Activated CD4-positive, alpha-beta T cell treated with anti-CD3 and anti-CD28 coated beads, Interleukin-2, amount 50 U/mL, for 24 hours (primary cell): ENCODE results near the gene PDE4D.

Source experiments
- DNase-seq, 2 donors: peaks; one replicate each; pipeline ENCODE4 v3.0.0-alpha.2; 2020; ENCODE audit warnings: low read depth in 1 of 2, low spot score in 1 of 2

PDE4D gene

GRCh38 chr5:59238126-59238902 lies 655.2 kb downstream of the PDE4D start:
- DNase-seq, result peak in 1 of 2 donors; percentile 27

- DNase-seq, result no peak
Measured at GRCh38 chr5:59236986-59237385, 656.5 kb downstream of the PDE4D start.

GRCh38 chr5:59236448-59236847 lies 657.1 kb downstream of the PDE4D start:
- no peak for DNase-seq

GRCh38 chr5:59234236-59234635 lies 659.3 kb downstream of the PDE4D start:
- DNase-seq, result no peak

GRCh38 chr5:59231221-59231931 lies 662.1 kb downstream of the PDE4D start:
- DNase-seq, result no peak

- DNase-seq, result no peak
Measured at GRCh38 chr5:59222687-59223511, 670.6 kb downstream of the PDE4D start.

- DNase-seq, result no peak
Measured at GRCh38 chr5:59221769-59222168, 671.8 kb downstream of the PDE4D start.

- DNase-seq, result no peak
Measured at GRCh38 chr5:59218424-59219045, 675.0 kb downstream of the PDE4D start.

- DNase-seq, result no peak
Measured at GRCh38 chr5:59216841-59217240, 676.7 kb downstream of the PDE4D start.

GRCh38 chr5:59212596-59212995 lies 680.9 kb downstream of the PDE4D start:
- no peak for DNase-seq

DNA sequence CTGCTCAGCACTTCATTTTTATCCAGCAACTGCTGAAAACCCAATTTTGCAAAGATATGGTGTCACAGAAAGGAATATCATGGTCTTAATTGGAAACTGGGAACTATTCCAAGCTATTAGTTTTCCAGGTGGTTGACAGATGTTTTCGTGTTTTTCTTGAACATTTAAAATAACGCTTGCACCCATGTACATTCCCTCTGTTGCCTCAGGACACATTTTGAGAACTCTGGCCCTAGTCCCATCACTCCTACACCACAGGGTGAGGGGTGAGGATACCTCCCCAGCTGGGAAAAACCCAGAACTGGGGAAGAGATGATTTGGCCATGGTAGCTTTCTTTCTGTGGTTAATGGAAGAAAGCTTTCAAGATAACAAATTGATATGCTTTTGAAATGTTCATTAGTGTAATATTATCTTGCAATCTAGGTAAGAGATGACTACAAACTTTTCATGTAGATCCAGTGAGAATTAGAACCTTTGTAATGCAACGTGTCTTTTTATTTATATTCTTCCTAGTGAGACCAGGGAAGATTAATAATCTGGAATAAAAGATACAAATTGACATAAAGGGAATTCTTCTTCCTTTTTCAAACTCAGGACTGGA lies 683.7 kb downstream of the PDE4D start:
- no peak for DNase-seq

DNA sequence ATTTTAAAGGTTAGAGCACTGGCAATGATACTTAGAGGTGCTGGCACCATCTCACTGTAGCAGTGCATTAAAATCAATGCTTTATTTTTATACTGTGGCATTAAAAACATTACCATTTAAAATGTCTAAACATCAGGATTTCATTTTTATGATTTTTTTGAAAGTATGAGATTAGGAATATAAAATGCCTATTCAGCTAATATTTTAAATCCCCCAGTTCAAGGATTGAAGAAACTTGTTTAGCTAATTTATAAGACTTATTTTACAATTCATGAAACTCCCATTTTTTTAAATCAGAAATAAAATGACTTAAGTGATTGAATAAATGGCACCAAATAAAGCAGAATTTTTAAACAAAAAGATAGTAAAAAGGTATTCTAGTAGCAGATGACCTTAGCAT lies 685.1 kb downstream of the PDE4D start:
- no peak for DNase-seq

DNA sequence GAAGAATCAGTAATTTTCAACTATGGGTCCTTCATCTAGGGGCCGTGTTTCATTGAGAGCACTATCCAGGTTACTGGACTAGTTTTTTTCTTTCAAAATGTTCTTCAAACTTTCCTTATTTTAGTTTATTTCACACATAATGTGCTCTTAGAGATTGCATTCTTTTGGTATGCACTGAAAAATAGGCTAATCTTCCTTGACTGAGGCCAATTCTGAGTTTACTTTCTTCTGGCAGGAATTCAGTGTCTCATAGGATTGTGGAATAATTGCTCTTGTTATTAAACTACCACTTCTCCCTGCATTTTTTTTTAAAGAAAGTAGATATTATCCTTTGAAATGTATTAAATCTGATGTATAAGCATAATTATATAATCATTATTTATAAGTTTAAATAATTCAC lies 686.1 kb downstream of the PDE4D start:
- no peak for DNase-seq

GRCh38 chr5:59206132-59206581 lies 687.4 kb downstream of the PDE4D start:
- no peak for DNase-seq

GRCh38 chr5:59204114-59204897 lies 689.2 kb downstream of the PDE4D start:
- DNase-seq, result no peak

GRCh38 chr5:59199868-59200267 lies 693.7 kb downstream of the PDE4D start:
- DNase-seq, result no peak

- DNase-seq, result no peak
Measured at GRCh38 chr5:59198832-59199231, 694.7 kb downstream of the PDE4D start.

- DNase-seq, result no peak
Measured at GRCh38 chr5:59198365-59198764, 695.2 kb downstream of the PDE4D start.

DNA sequence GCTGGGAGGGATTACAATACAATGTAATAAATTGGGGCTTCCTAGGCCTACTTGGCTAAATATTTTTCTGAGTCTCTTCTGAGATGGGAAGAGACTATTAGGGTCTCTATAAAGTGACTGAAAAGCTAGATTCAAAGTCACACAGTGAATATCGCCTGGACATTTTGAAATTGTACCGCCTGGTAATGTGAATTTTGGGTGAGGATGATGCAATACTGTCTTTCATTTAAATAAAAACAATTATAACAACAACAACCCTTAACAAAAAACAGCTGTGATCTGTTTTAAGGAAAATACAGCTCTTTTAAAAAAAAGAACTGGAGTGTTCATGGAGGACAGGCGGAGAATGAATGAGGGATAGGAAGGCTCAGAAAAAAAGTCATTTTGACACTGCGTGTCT lies 695.6 kb downstream of the PDE4D start:
- no peak for DNase-seq
